Astrocyte (in vitro differentiated cells and primary cell): ENCODE results near the gene CPPED1. TPM values are rescaled to one million over a fixed set of nuclear protein-coding genes. Genes with fewer than 3 reads are reported as not detected.

Experiments
- DNase-seq: peaks from one replicate; pipeline ENCODE4 v3.0.0-alpha.2; 2010; ENCODE audit warnings: low read depth
- FAIRE-seq: peaks from 2 replicates; lab custom pipeline; 2011; peaks lifted over from hg19 to GRCh38; lab: Jason Lieb, UNC
- H2AFZ ChIP-seq: 2 replicates; pipeline ENCODE4 v1.6.0; 2012; ENCODE audit warnings: low read depth, low read length, inconsistent platforms
- H3K27ac ChIP-seq: 2 replicates; pipeline ENCODE4 v1.5.1; 2011; ENCODE audit warnings: low read depth, low read length, inconsistent platforms
- H3K27me3 ChIP-seq: 2 replicates; pipeline ENCODE4 v1.6.0; 2011; ENCODE audit warnings: low read length, inconsistent platforms; ENCODE audit not compliant: insufficient read depth
- H3K36me3 ChIP-seq: 2 replicates; pipeline ENCODE4 v1.5.1; 2011; ENCODE audit warnings: low read length, inconsistent platforms; ENCODE audit not compliant: insufficient read depth
- H3K4me1 ChIP-seq: 2 replicates; pipeline ENCODE4 v1.5.1; 2011; ENCODE audit warnings: low read length, inconsistent platforms; ENCODE audit not compliant: insufficient read depth
- H3K4me2 ChIP-seq: 2 replicates; pipeline ENCODE4 v1.6.0; 2012; ENCODE audit warnings: low read length, inconsistent platforms
- H3K4me3 ChIP-seq: 2 replicates; pipeline ENCODE4 v1.5.1; 2011; ENCODE audit warnings: low read depth, mild to moderate bottlenecking, low read length, inconsistent platforms; ENCODE audit not compliant: insufficient read depth
- H3K79me2 ChIP-seq: 2 replicates; pipeline ENCODE4 v1.6.0; 2012; ENCODE audit warnings: mild to moderate bottlenecking, low read length, inconsistent platforms; ENCODE audit not compliant: insufficient read depth
- H3K9ac ChIP-seq: 2 replicates; pipeline ENCODE4 v1.6.0; 2012; ENCODE audit warnings: mild to moderate bottlenecking, low read length, inconsistent platforms
- H3K9me3 ChIP-seq: 2 replicates; pipeline ENCODE4 v1.5.1; 2012; ENCODE audit warnings: low read depth, mild to moderate bottlenecking, low read length, inconsistent platforms; ENCODE audit not compliant: insufficient read depth
- H4K20me1 ChIP-seq: 2 replicates; pipeline ENCODE4 v1.6.0; 2012; ENCODE audit warnings: low read length, inconsistent platforms; ENCODE audit not compliant: insufficient read depth
- H3K27ac Mint-ChIP-seq: one replicate; pipeline ENCODE4 v1.8.0; 2021; ENCODE audit warnings: mild to moderate bottlenecking, mixed read lengths; ENCODE audit not compliant: unreplicated experiment
- H3K27me3 Mint-ChIP-seq: one replicate; pipeline ENCODE4 v1.8.0; 2021; ENCODE audit warnings: low read depth, mixed read lengths; ENCODE audit not compliant: unreplicated experiment
- H3K36me3 Mint-ChIP-seq: one replicate; pipeline ENCODE4 v1.8.0; 2021; ENCODE audit warnings: low read depth, mixed read lengths; ENCODE audit not compliant: unreplicated experiment
- H3K4me1 Mint-ChIP-seq: one replicate; pipeline ENCODE4 v1.8.0; 2021; ENCODE audit warnings: low read depth, mixed read lengths; ENCODE audit not compliant: unreplicated experiment
- H3K4me3 Mint-ChIP-seq: one replicate; pipeline ENCODE4 v1.8.0; 2021; ENCODE audit warnings: mild to moderate bottlenecking, moderate library complexity, mixed read lengths; ENCODE audit not compliant: unreplicated experiment
- H3K9me3 Mint-ChIP-seq: one replicate; pipeline ENCODE4 v1.8.0; 2021; ENCODE audit warnings: mild to moderate bottlenecking, mixed read lengths; ENCODE audit not compliant: unreplicated experiment
- CTCF ChIP-seq: IDR thresholded peaks from 2 replicates; pipeline ENCODE4 v1.5.1; 2011; ENCODE audit warnings: low read depth, mild to moderate bottlenecking, inconsistent platforms, low read length, moderate library complexity; ENCODE audit not compliant: insufficient read depth
- EZH2 ChIP-seq: IDR thresholded peaks from 2 replicates; pipeline ENCODE4 v1.6.1; 2012; ENCODE audit warnings: mild to moderate bottlenecking, low read length, inconsistent platforms; ENCODE audit not compliant: insufficient read depth
- total RNA-seq: library from RNA; stranded (reverse); gene quantifications from 2 replicates; pipeline ENCODE4 v1.2.1, GENCODE V29; 2021

Gene CPPED1
- total RNA-seq, 1 donor from 2014 or later, result 28.5 TPM

- no peak overlapping the region for H2AFZ ChIP-seq
- H3K9me3 ChIP-seq, result no peaks in the 10 kb centered on the region
- FAIRE-seq, result no peak
- H3K4me1 ChIP-seq, result no peaks in the 10 kb centered on the region
- H3K79me2 ChIP-seq, result no peaks in the 10 kb centered on the region
- Mint-ChIP-seq H3K27ac (no peak overlapping the region), H3K27me3 (peaks cover 2% of the 10 kb centered on the region), H3K9me3 (no peaks in the 10 kb centered on the region), H3K36me3 (no peaks in the 10 kb centered on the region), H3K4me1 (peaks cover 7% of the 10 kb centered on the region), H3K4me3 (no peak overlapping the region)
- no peak overlapping the region for H3K27ac ChIP-seq
- no peak for DNase-seq
- H3K4me2 ChIP-seq, result no peak overlapping the region
- H3K36me3 ChIP-seq, result no peaks in the 10 kb centered on the region
- no peak for TF ChIP-seq EZH2
- TF ChIP-seq CTCF, result no peak
- H3K27me3 ChIP-seq, result no peaks in the 10 kb centered on the region
- H3K9ac ChIP-seq, result no peak overlapping the region
- no peak overlapping the region for H3K4me3 ChIP-seq
- H4K20me1 ChIP-seq, result no peaks in the 10 kb centered on the region
Measured at GRCh38 chr16:12620150-12620549, 183.5 kb downstream of the CPPED1 start.

- Mint-ChIP-seq H3K27ac (no peak overlapping the region), H3K4me1 (peaks cover 16% of the 10 kb centered on the region)
Measured at GRCh38 chr16:12618515-12618914, 185.2 kb downstream of the CPPED1 start.

More at GRCh38 chr16:12618515-12618914, 185.2 kb downstream of the CPPED1 start:
- Histone ChIP-seq H3K79me2 (no peaks in the 10 kb centered on the region), H3K9me3 (no peaks in the 10 kb centered on the region), H3K4me2 (no peak overlapping the region), H3K4me1 (peaks cover 7% of the 10 kb centered on the region), H4K20me1 (no peaks in the 10 kb centered on the region), H3K27me3 (no peaks in the 10 kb centered on the region), H3K36me3 (no peaks in the 10 kb centered on the region), H3K4me3 (no peak overlapping the region), H3K27ac (no peak overlapping the region), H3K9ac (no peak overlapping the region), H2AFZ (no peak overlapping the region)
- TF ChIP-seq EZH2 (no peak), CTCF (no peak)
- H3K9me3 Mint-ChIP-seq, result no peaks in the 10 kb centered on the region
- no peak for DNase-seq
- FAIRE-seq, result no peak
- no peak overlapping the region for H3K4me3 Mint-ChIP-seq
- no peaks in the 10 kb centered on the region for H3K36me3 Mint-ChIP-seq
- H3K27me3 Mint-ChIP-seq, result no peaks in the 10 kb centered on the region
